ENCODE measurements around the gene E2F8. TPM values are rescaled to one million over a fixed set of nuclear protein-coding genes. Genes with fewer than 3 reads are reported as not detected.

Gene E2F8
- polyA plus RNA-seq, 3 donors = not detected

DNA sequence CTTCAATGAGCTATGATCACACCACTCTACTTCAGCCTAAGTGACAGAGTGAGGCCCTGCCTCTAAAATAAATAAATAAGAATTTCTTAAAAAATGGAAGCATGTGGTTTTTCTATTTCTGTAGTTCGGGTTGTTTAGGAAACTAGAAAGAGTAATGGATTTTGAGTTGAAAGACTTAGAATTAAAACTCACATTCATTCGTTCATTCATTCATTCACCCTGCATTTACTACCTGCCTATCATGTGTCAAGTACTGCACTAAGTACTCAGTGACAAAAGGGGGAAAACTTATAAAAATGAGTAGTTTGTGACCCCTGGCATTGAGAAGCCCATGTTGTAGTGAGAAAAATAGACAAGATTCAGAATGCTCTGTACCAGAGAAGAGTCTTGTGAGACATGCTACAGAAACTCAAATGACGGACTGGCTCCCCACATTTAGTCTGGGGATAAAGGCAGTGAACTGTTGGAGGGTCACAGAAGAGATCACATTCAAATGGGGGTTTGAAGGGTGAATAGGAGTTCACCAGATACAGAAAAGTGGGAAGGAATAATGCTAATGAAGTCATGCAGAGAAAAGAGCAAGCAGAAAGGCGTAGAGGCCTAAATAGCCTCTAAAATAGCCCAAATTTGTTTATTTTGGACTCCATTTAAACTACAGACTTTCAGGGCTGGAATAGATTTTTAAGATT lies 46.0 kb downstream of the E2F8 start:
- Mint-ChIP-seq H3K9me3 (no peaks in the 10 kb centered on the region), H3K4me3 (no peak overlapping the region), H3K27me3 (ENCODE audit: low read depth in 3 of 3) (peaks cover 0 to 6% (median 1%) of the 10 kb centered on the region in 3 donors), H3K36me3 (no peaks in the 10 kb centered on the region), H3K27ac (no peak overlapping the region), H3K4me1 (no peaks in the 10 kb centered on the region)
- Histone ChIP-seq H3K9me3 (replicated peaks in 1 of 2; ENCODE audit: control insufficient read depth in 1 of 2, insufficient read depth in 1 of 2, low read length in 2 of 2) (no peaks in the 10 kb centered on the region), H3K79me2 (ENCODE audit: insufficient read depth, low read length) (no peaks in the 10 kb centered on the region), H4K20me1 (ENCODE audit: insufficient read depth, low read length) (no peaks in the 10 kb centered on the region), H3K4me1 (ENCODE audit: control insufficient read depth in 1 of 2, insufficient read depth in 2 of 2, low read length in 2 of 2) (no peaks in the 10 kb centered on the region), H3K4me2 (replicated peaks; ENCODE audit: extremely low read depth, low read length, poor library complexity, severe bottlenecking) (no peak overlapping the region), H3K9ac (ENCODE audit: insufficient read depth, low read length, poor library complexity, severe bottlenecking) (no peak overlapping the region), H3K36me3 (replicated peaks in 1 of 2; ENCODE audit: control insufficient read depth in 1 of 2, insufficient read depth in 2 of 2, low read length in 2 of 2) (no peaks in the 10 kb centered on the region), H3K27ac (ENCODE audit: low read depth in 1 of 2, low read length in 2 of 2) (no peak overlapping the region), H3K4me3 (replicated peaks in 1 of 3; ENCODE audit: low read depth in 2 of 3, low read length in 3 of 3) (no peak overlapping the region), H2AFZ (ENCODE audit: insufficient read depth, low read depth, low read length, poor library complexity, severe bottlenecking) (no peak overlapping the region), H3K27me3 (ENCODE audit: control insufficient read depth in 2 of 2, insufficient read depth in 2 of 2, low read length in 2 of 2) (no peaks in the 10 kb centered on the region)
- DNase-seq = no peak
- TF ChIP-seq, protein P1, sequence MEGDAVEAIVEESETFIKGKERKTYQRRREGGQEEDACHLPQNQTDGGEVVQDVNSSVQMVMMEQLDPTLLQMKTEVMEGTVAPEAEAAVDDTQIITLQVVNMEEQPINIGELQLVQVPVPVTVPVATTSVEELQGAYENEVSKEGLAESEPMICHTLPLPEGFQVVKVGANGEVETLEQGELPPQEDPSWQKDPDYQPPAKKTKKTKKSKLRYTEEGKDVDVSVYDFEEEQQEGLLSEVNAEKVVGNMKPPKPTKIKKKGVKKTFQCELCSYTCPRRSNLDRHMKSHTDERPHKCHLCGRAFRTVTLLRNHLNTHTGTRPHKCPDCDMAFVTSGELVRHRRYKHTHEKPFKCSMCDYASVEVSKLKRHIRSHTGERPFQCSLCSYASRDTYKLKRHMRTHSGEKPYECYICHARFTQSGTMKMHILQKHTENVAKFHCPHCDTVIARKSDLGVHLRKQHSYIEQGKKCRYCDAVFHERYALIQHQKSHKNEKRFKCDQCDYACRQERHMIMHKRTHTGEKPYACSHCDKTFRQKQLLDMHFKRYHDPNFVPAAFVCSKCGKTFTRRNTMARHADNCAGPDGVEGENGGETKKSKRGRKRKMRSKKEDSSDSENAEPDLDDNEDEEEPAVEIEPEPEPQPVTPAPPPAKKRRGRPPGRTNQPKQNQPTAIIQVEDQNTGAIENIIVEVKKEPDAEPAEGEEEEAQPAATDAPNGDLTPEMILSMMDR (IDR thresholded peaks at IDR 0.05) = no peak
- intact Hi-C loops (cut with micrococcal nuclease) = no loop called here
- 83% methylated on average over 1 of the region's 4 CpGs for WGBS (ENCODE audit: insufficient coverage)

DNA sequence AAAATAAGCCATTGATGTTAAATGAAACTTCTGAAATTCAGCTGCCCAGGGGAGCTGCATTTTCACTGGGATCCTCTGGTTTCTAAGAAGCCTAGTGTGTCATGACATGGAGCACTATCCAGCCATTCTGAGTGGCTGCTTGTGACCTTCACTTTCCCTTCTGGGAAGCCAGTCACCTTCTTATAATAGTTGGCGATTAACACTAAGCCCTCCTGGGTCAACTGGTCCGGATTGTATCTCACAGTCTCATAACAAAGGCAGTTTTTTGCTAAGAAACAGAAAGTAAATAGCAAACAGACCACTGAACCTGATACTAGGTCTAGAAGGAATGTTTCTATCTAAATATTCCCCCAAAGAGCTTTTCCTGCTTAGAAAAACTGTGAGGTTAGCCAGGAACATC lies 46.8 kb downstream of the E2F8 start:
- Histone ChIP-seq H3K79me2 (ENCODE audit: insufficient read depth, low read length) (no peaks in the 10 kb centered on the region), H3K9ac (ENCODE audit: insufficient read depth, low read length, poor library complexity, severe bottlenecking) (no peak overlapping the region), H2AFZ (ENCODE audit: insufficient read depth, low read depth, low read length, poor library complexity, severe bottlenecking) (no peak overlapping the region), H3K4me3 (replicated peaks in 1 of 3; ENCODE audit: low read depth in 2 of 3, low read length in 3 of 3) (no peak overlapping the region), H3K4me2 (replicated peaks; ENCODE audit: extremely low read depth, low read length, poor library complexity, severe bottlenecking) (no peak overlapping the region), H3K9me3 (replicated peaks in 1 of 2; ENCODE audit: control insufficient read depth in 1 of 2, insufficient read depth in 1 of 2, low read length in 2 of 2) (no peaks in the 10 kb centered on the region), H3K27me3 (ENCODE audit: control insufficient read depth in 2 of 2, insufficient read depth in 2 of 2, low read length in 2 of 2) (no peaks in the 10 kb centered on the region), H3K36me3 (replicated peaks in 1 of 2; ENCODE audit: control insufficient read depth in 1 of 2, insufficient read depth in 2 of 2, low read length in 2 of 2) (no peaks in the 10 kb centered on the region), H3K27ac (ENCODE audit: low read depth in 1 of 2, low read length in 2 of 2) (no peak overlapping the region), H4K20me1 (ENCODE audit: insufficient read depth, low read length) (no peaks in the 10 kb centered on the region), H3K4me1 (ENCODE audit: control insufficient read depth in 1 of 2, insufficient read depth in 2 of 2, low read length in 2 of 2) (no peaks in the 10 kb centered on the region)
- intact Hi-C loops (cut with micrococcal nuclease) = no loop called here
- H3K27me3 Mint-ChIP-seq (ENCODE audit: low read depth in 3 of 3) = peaks cover 0 to 6% (median 1%) of the 10 kb centered on the region in 3 donors
- DNase-seq = no peak
- H3K27ac Mint-ChIP-seq = no peak overlapping the region
- TF ChIP-seq, protein P1 (IDR thresholded peaks at IDR 0.05) = no peak
- no peaks in the 10 kb centered on the region for H3K9me3 Mint-ChIP-seq
- H3K4me3 Mint-ChIP-seq = no peak overlapping the region
- WGBS (ENCODE audit: insufficient coverage) = 100% methylated on average over 1 of the region's 2 CpGs
- no peaks in the 10 kb centered on the region for H3K36me3 Mint-ChIP-seq
- no peaks in the 10 kb centered on the region for H3K4me1 Mint-ChIP-seq
